Activated CD4-positive, alpha-beta T cell treated with anti-CD3 and anti-CD28 coated beads, Interleukin-2, amount 50 U/mL, for 1 hour (primary cell): Measurements from ENCODE around the gene RIPOR2.
A peak's percentile ranks its signal among the peaks of the same experiment; 100 is the strongest.

Experiments used
- DNase-seq: peaks from one replicate; pipeline ENCODE4 v3.0.0-alpha.2; 2020

Gene RIPOR2

DNA sequence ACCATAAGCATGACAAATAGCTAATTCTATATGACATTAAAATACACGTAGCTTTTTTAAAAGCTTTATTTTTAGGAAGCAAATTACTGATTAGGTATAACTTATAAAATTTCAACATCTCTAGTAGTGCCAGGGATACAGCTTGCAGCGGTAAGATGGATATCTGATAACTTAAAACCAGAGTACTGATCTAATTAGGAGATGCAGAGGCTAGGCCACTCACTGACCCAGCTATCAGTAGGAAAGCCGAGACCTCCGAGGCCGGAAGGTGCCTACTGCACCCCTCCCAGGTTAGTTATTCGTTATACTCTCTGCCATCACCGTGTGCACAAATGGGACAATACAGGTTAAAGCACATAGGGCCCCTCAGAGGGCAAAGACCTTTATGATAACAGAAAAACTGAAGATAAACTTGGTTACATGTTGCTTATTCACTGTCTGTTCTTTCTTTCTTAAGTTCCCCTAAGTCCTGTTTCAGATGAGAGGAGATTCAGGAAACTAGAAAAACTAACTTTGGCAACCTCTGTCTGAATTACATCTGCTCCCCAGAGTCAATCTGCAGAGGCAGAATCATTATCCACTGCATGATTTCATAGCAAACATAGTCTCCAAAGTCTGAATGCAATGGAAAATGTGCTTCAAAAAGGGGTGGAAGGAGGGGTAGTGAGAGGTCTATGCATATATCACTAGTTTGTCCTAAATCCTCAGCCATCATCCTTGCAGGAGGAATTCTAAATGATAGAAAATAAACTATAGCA lies 60.8 kb downstream of the RIPOR2 start:
- no peak for DNase-seq

- no peak for DNase-seq
These were observed 61.6 kb downstream of the RIPOR2 start for GRCh38 chr6:24874128-24874527.

DNA sequence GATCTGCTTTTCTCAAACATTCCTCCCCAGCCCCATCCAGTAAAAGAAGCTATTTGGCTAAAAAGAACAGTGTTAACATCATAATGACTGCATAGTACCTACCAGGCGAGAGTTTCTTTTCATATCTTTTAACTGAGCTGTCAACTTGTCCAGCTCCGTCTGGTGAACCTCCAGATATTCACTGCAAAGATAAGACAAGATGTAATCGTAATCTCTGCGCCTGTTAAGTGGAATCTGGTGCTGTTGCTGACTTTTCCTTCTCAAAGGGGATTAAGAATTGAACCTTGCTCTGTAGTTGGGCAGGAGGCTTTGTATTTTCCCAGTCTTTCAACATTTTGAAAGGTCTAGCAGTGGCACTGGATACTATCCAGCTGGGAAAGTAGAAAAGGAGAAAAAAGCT lies 63.0 kb downstream of the RIPOR2 start:
- DNase-seq = no peak

GRCh38 chr6:24868765-24869164 lies 67.0 kb downstream of the RIPOR2 start:
- no peak for DNase-seq

GRCh38 chr6:24867104-24867703 lies 68.6 kb downstream of the RIPOR2 start:
- DNase-seq = no peak

DNA sequence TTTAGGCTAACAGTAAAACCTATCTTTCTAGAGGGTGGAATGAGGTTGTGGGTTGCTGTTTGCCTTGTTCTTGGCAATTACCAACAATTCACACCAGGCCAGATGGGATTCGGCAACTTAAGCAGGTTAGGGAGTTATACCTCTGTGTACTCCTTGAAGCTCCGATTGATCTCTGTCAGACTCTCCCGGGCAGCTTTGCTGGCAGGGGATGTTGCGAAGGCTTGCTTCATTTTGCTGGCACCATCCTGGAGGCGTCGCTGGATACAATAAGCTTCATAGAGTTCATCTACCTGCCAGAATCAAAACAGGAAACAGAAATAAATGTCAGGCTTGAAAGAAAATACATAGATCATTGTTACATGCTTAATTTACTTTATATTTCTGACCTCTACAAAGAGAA lies 70.6 kb downstream of the RIPOR2 start:
- DNase-seq = no peak

GRCh38 chr6:24864343-24864742 lies 71.4 kb downstream of the RIPOR2 start:
- DNase-seq = no peak

- DNase-seq = no peak
These were observed 73.8 kb downstream of the RIPOR2 start for GRCh38 chr6:24861934-24862333.

- DNase-seq = no peak
These were observed 76.1 kb downstream of the RIPOR2 start for GRCh38 chr6:24859608-24860200.

- no peak for DNase-seq
These were observed 76.6 kb downstream of the RIPOR2 start for GRCh38 chr6:24859132-24859531.

DNA sequence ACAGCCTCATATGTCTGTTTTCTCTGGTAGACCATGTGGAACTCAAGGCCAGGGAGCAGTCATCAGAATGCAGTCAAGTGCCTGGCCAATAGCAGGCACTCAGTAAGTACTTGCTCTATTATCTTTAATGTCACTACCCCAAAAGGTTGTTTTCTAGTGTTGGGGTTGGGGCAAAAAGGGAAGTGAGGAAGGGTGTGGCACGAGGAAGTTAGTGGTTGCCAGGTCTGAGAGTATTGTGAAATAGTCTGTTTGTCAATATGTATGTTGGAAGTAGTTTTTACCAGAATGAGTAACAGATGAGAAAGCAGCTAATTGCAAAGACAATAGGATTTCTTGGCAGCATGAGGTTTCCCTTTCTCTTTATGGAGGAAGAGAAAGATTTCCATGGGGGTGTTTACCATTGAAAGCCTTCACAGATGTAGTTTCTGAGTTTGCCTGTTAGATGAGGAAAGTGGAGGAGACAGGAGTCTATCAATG lies 77.5 kb downstream of the RIPOR2 start:
- no peak for DNase-seq

DNA sequence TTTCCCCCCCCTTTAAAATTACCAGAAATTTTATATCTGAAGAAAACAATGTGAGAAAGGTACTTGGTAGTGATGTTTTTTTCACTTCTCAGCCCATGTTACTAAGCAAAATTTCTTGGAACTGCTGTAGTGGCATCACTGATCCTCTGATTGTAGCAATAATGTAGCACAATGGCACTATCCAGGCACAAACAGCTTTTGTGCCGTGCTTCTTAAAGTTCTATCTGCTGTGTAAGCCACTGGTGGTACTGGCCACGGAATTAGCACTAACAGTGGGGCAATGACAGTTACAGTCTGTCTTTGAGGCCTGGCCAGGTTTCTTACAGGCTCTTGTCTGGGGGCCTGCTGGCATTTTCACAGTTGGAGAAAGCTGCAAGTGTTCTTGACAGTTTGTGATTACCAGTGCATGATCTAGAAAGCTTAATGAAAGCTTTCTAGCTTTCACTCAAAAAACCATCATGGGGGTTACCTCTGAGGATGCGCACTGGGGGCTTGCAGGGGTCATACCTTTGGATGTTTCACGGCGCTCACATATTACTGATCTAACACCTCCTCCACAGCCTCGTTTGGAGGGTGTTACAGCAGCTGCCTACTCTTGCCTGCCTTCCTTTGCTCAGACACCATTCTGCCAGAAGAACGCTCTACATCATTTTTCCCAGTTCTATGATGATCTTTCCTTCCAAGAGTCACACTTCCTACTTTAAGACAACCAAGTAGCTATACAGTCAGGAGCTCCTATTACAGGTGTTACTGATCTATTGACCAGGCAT lies 78.7 kb downstream of the RIPOR2 start:
- no peak for DNase-seq

DNA sequence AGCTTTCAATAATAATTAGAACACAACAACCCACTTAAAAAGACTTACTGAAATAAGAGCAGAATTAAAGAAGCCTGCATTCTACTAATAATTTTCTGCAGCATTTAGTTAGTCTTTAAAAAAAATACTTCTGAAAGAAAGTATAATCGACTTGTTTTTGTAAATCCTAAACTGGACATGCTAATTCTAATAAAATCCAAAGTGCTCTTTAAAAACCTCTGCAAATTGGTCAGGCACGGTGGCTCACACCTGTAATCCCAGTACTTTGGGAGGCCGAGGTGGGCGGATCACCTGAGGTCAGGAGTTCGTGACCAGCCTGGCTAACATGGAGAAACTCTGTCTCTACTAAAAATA lies 79.5 kb downstream of the RIPOR2 start:
- no peak for DNase-seq

GRCh38 chr6:24855395-24856245 lies 80.1 kb downstream of the RIPOR2 start:
- DNase-seq = peak; percentile 59

GRCh38 chr6:24854077-24854666 lies 81.6 kb downstream of the RIPOR2 start:
- no peak for DNase-seq

- DNase-seq = no peak
These were observed 84.7 kb downstream of the RIPOR2 start for GRCh38 chr6:24851086-24851485.

GRCh38 chr6:24849713-24850112 lies 86.0 kb downstream of the RIPOR2 start:
- DNase-seq = no peak

- DNase-seq = no peak
These were observed 87.3 kb downstream of the RIPOR2 start for GRCh38 chr6:24848461-24848860.

- no peak for DNase-seq
These were observed 88.4 kb downstream of the RIPOR2 start for GRCh38 chr6:24847402-24847801.

DNA sequence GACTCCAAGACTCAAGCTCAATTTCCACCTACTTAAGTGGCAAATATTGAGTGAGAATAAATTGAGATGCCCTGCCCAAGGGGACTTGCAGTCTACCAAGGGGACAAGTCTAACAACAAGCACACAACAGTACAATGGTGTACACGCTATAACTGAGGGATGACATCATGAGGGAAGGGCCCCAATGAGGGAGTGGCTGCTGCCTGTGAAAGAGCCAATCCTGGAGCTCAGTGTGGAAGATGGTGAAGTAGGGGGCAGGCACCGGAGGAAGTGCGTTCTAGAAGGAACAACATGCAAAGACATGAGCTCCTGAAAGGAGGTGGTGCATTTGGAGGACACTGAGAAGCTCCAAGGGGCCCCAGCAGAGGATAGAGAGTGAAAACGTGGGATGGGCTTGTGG lies 90.2 kb downstream of the RIPOR2 start:
- DNase-seq = no peak

GRCh38 chr6:24844903-24845302 lies 90.9 kb downstream of the RIPOR2 start:
- no peak for DNase-seq

GRCh38 chr6:24844061-24844460 lies 91.7 kb downstream of the RIPOR2 start:
- no peak for DNase-seq
